SK-N-SH (cell line): ENCODE results near the gene CACNA1G.

Experiments
- EP300 ChIP-seq, 2 experiments: IDR thresholded peaks; 2 replicates each; pipeline versions ENCODE4 v1.4.0 to v1.6.1; 2012; ENCODE audit warnings: borderline replicate concordance in 1 of 2, low read depth in 1 of 2, low read length in 1 of 2
- FOXJ3 ChIP-seq: sonication (generic); formaldehyde crosslinking; IDR thresholded peaks from 2 replicates; pipeline ENCODE4 v1.5.1; 2020; ENCODE audit warnings: mild to moderate bottlenecking, missing genetic modification reagents
- GABPA ChIP-seq: IDR thresholded peaks from 2 replicates; pipeline ENCODE4 v1.4.0; 2012; ENCODE audit warnings: low read depth, mild to moderate bottlenecking
- JUND ChIP-seq: IDR thresholded peaks from 2 replicates; pipeline ENCODE4 v1.4.0; 2012
- POLR2AphosphoS5 ChIP-seq: IDR thresholded peaks from 2 replicates; pipeline ENCODE4 v1.6.1; 2012; ENCODE audit warnings: low read depth, low read length
- SMC3 ChIP-seq: IDR thresholded peaks from 2 replicates; pipeline ENCODE4 v1.6.1; 2012; ENCODE audit warnings: low read depth, low read length, improper control_type of control experiment
- TF ChIP-seq, protein P1 (sequence below): IDR thresholded peaks from 2 replicates; pipeline ENCODE4 v1.4.0; 2012; ENCODE audit warnings: low read depth, borderline replicate concordance
- TF ChIP-seq, protein P2 (sequence below): fragments of 200-600 bp; sonication (generic); IDR thresholded peaks from 2 replicates; pipeline ENCODE4 v1.6.1; 2017; ENCODE audit warnings: antibody characterized with exemption, mild to moderate bottlenecking, moderate library complexity
- TF ChIP-seq, protein P3 (sequence below): IDR thresholded peaks from 2 replicates; pipeline ENCODE4 v1.4.0; 2012; ENCODE audit warnings: low read depth

DNA sequence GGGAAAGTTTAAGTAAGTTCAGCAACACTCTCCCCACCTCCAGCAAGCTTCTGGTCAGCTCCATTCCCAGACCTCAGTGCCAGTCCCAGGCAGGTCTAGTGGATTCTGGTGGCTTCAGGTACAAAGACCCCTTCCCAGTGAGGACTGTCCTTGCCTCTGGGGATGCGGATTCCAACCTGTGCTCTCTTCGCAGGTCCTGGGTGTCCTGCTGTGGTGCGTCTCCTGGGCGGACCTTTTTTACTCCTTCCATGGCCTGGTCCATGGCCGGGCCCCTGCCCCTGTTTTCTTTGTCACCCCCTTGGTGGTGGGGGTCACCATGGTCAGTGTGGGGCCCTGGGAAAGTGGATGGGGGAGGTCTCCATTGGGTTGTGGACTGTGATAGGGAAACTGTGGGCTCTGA, 96.0 kb downstream of the CACNA1G start:
- TF ChIP-seq POLR2AphosphoS5, result no peak
- TF ChIP-seq, protein P1, sequence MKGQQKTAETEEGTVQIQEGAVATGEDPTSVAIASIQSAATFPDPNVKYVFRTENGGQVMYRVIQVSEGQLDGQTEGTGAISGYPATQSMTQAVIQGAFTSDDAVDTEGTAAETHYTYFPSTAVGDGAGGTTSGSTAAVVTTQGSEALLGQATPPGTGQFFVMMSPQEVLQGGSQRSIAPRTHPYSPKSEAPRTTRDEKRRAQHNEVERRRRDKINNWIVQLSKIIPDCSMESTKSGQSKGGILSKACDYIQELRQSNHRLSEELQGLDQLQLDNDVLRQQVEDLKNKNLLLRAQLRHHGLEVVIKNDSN, result no peak
- no peak for TF ChIP-seq EP300 (IDR thresholded peaks at IDR 0.05; ENCODE audit: borderline replicate concordance in 1 of 2, low read depth in 1 of 2, low read length in 1 of 2)
- TF ChIP-seq GABPA, result no peak
- TF ChIP-seq FOXJ3 (CRISPR knock-in tag), result no peak
- no peak for TF ChIP-seq SMC3
- TF ChIP-seq, protein P2, sequence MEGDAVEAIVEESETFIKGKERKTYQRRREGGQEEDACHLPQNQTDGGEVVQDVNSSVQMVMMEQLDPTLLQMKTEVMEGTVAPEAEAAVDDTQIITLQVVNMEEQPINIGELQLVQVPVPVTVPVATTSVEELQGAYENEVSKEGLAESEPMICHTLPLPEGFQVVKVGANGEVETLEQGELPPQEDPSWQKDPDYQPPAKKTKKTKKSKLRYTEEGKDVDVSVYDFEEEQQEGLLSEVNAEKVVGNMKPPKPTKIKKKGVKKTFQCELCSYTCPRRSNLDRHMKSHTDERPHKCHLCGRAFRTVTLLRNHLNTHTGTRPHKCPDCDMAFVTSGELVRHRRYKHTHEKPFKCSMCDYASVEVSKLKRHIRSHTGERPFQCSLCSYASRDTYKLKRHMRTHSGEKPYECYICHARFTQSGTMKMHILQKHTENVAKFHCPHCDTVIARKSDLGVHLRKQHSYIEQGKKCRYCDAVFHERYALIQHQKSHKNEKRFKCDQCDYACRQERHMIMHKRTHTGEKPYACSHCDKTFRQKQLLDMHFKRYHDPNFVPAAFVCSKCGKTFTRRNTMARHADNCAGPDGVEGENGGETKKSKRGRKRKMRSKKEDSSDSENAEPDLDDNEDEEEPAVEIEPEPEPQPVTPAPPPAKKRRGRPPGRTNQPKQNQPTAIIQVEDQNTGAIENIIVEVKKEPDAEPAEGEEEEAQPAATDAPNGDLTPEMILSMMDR, result no peak
- no peak for TF ChIP-seq JUND
- TF ChIP-seq, protein P3, sequence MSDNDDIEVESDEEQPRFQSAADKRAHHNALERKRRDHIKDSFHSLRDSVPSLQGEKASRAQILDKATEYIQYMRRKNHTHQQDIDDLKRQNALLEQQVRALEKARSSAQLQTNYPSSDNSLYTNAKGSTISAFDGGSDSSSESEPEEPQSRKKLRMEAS, result no peak
